Coronary artery (tissue), 2 donors: ENCODE measurements around the gene KDM3B.

Source experiments
- DNase-seq: peaks from one replicate; pipeline ENCODE4 v3.0.0-alpha.2; 2017; ENCODE audit warnings: low spot score
- H3K27ac ChIP-seq, 2 donors: fragments of 200-600 bp; sonication (generic); one replicate each; pipeline ENCODE4 v1.5.1; 2016 to 2019
- H3K4me3 ChIP-seq: fragments of 200-600 bp; sonication (generic); 2 replicates; pipeline ENCODE4 v1.5.1; 2016; ENCODE audit warnings: mild to moderate bottlenecking, moderate library complexity
- CTCF ChIP-seq: fragments of 200-600 bp; sonication (generic); IDR thresholded peaks from one replicate; pipeline ENCODE4 v1.5.1; 2019; ENCODE audit warnings: antibody characterized with exemption

KDM3B gene

DNA sequence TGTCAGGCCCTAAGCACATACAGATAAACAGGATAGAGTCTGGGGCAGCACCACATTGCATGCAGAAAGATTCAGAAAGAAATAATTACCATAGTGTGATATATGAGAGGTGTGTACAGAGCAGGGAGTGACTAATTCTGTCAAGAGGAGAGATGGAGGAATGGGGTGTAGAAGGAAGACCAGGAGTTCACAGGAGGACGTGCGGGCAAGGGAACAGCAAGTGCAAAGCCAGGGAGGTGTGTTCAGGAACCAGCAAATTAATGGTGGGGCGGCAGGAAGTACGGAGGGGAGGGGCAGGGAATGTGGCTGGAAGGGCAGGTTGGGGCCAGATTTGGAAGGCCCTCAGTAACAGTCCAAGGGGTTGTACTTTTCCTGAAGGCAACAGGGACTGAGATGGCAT is 130.2 kb downstream of the KDM3B start:
- no peak overlapping the region for H3K4me3 ChIP-seq
- no peak for TF ChIP-seq CTCF
- DNase-seq = no peak
- H3K27ac ChIP-seq = no peak overlapping the region
